ENCODE measurements around the gene KPNA1.

GRCh38 chr3:122506450-122506849, 8.3 kb downstream of the KPNA1 start:
- TF ChIP-seq EZH2 (IDR thresholded peaks at IDR 0.05; ENCODE audit: insufficient read depth, poor library complexity, severe bottlenecking) (no peak), EZH2phosphoT487 (IDR thresholded peaks at IDR 0.05; ENCODE audit: insufficient read depth, low read depth) (no peak)

Measured in GM23248 (cell line).